ENCODE data around the gene MELK. TPM values are rescaled to one million over a fixed set of nuclear protein-coding genes. Genes with fewer than 3 reads are reported as not detected.

The MELK gene
- 7.1 and 8.4 TPM in 2 replicates for total RNA-seq

GRCh38 chr9:36572515-36573418 lies at the start of gene MELK:
Gene MELK (plus strand): TSS chr9:36572895. CDS start chr9:36581682, 8,787 bp downstream.

Other genes starting within 250 kb of the MELK start
- 14.5 and 27.1 TPM in 2 replicates for gene RNF38, start 172.6 kb upstream of the MELK start, total RNA-seq

All from placental epithelial cell (primary cell).